Activated CD8-positive, alpha-beta memory T cell treated with anti-CD3 and anti-CD28 coated beads for 48 hours (primary cell): ENCODE data around the gene CSNK1A1L.
A peak's percentile ranks its signal among the peaks of the same experiment; 100 is the strongest.
"Not testable (repeated sequence)": the region's sequence is repeated elsewhere in the genome, so short reads cannot be mapped to it uniquely, and the experiment has no call there.

Experiments used
- DNase-seq, 3 experiments: peaks; one replicate each; pipeline ENCODE4 v3.0.0-alpha.2; 2020; ENCODE audit warnings: low read depth in 2 of 3, low spot score in 2 of 3

CSNK1A1L gene

GRCh38 chr13:37058910-37059847 is 46.3 kb downstream of the CSNK1A1L start, which contains the start of gene SUPT20H:
TSS of gene SUPT20H (minus strand) at chr13:37059688. CDS start at chr13:37051490, 8,198 bp downstream.
- peak; percentile 76 to 92 (median 87) for DNase-seq

GRCh38 chr13:37056228-37056627 is 49.2 kb downstream of the CSNK1A1L start:
- not testable (repeated sequence) for DNase-seq
